Measurements from ENCODE around the gene SLC1A1.

GRCh38 chr9:4502444-4502843 lies 12.2 kb downstream of the SLC1A1 start:
- TF ChIP-seq, protein P1, sequence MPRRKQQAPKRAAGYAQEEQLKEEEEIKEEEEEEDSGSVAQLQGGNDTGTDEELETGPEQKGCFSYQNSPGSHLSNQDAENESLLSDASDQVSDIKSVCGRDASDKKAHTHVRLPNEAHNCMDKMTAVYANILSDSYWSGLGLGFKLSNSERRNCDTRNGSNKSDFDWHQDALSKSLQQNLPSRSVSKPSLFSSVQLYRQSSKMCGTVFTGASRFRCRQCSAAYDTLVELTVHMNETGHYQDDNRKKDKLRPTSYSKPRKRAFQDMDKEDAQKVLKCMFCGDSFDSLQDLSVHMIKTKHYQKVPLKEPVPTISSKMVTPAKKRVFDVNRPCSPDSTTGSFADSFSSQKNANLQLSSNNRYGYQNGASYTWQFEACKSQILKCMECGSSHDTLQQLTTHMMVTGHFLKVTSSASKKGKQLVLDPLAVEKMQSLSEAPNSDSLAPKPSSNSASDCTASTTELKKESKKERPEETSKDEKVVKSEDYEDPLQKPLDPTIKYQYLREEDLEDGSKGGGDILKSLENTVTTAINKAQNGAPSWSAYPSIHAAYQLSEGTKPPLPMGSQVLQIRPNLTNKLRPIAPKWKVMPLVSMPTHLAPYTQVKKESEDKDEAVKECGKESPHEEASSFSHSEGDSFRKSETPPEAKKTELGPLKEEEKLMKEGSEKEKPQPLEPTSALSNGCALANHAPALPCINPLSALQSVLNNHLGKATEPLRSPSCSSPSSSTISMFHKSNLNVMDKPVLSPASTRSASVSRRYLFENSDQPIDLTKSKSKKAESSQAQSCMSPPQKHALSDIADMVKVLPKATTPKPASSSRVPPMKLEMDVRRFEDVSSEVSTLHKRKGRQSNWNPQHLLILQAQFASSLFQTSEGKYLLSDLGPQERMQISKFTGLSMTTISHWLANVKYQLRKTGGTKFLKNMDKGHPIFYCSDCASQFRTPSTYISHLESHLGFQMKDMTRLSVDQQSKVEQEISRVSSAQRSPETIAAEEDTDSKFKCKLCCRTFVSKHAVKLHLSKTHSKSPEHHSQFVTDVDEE (CRISPR knock-in tag; IDR thresholded peaks at IDR 0.05): no peak
- TF ChIP-seq, protein P2, sequence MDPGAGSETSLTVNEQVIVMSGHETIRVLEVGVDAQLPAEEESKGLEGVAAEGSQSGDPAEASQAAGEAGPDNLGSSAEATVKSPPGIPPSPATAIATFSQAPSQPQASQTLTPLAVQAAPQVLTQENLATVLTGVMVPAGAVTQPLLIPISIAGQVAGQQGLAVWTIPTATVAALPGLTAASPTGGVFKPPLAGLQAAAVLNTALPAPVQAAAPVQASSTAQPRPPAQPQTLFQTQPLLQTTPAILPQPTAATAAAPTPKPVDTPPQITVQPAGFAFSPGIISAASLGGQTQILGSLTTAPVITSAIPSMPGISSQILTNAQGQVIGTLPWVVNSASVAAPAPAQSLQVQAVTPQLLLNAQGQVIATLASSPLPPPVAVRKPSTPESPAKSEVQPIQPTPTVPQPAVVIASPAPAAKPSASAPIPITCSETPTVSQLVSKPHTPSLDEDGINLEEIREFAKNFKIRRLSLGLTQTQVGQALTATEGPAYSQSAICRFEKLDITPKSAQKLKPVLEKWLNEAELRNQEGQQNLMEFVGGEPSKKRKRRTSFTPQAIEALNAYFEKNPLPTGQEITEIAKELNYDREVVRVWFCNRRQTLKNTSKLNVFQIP (CRISPR knock-in tag; IDR thresholded peaks at IDR 0.05; ENCODE audit: borderline replicate concordance, low read depth): no peak
- TF ChIP-seq BACH2 (CRISPR knock-in tag; IDR thresholded peaks at IDR 0.05; ENCODE audit: borderline replicate concordance): no peak
- TF ChIP-seq TCF4 (CRISPR knock-in tag; IDR thresholded peaks at IDR 0.05; ENCODE audit: borderline replicate concordance): no peak
- TF ChIP-seq TOX (CRISPR knock-in tag; IDR thresholded peaks at IDR 0.05; ENCODE audit: borderline replicate concordance): no peak
- TF ChIP-seq ARNTL (CRISPR knock-in tag; IDR thresholded peaks at IDR 0.05; ENCODE audit: borderline replicate concordance, low read depth): no peak
- no peak for TF ChIP-seq ZC3H10 (CRISPR knock-in tag; IDR thresholded peaks at IDR 0.05)
- TF ChIP-seq SNAI2 (CRISPR knock-in tag; IDR thresholded peaks at IDR 0.05): no peak
- TF ChIP-seq ZFP3 (CRISPR knock-in tag; IDR thresholded peaks at IDR 0.05): no peak
- TF ChIP-seq ESRRG (CRISPR knock-in tag; IDR thresholded peaks at IDR 0.05): no peak
- no peak for TF ChIP-seq CSDC2 (CRISPR knock-in tag; IDR thresholded peaks at IDR 0.05)
- no peak for TF ChIP-seq OSR1 (CRISPR knock-in tag; IDR thresholded peaks at IDR 0.05)
- TF ChIP-seq GLIS3 (CRISPR knock-in tag; IDR thresholded peaks at IDR 0.05): no peak

Data from SK-N-SH treated with all-trans-retinoic acid at 6 μM for 48 hours (cell line).